HG03469 (cell line): ENCODE measurements around the gene ZFYVE28.
"Not testable (repeated sequence)": the region's sequence is repeated elsewhere in the genome, so short reads cannot be mapped to it uniquely, and the experiment has no call there.

Experiments used
- ATAC-seq: cut with Tn5 transposase; IDR thresholded peaks from one replicate; pipeline ENCODE4 v1.9.1; 2021; ENCODE audit warnings: mild to moderate bottlenecking, moderate library complexity, moderate number of reproducible peaks; ENCODE audit not compliant: unreplicated experiment

ZFYVE28 gene

DNA sequence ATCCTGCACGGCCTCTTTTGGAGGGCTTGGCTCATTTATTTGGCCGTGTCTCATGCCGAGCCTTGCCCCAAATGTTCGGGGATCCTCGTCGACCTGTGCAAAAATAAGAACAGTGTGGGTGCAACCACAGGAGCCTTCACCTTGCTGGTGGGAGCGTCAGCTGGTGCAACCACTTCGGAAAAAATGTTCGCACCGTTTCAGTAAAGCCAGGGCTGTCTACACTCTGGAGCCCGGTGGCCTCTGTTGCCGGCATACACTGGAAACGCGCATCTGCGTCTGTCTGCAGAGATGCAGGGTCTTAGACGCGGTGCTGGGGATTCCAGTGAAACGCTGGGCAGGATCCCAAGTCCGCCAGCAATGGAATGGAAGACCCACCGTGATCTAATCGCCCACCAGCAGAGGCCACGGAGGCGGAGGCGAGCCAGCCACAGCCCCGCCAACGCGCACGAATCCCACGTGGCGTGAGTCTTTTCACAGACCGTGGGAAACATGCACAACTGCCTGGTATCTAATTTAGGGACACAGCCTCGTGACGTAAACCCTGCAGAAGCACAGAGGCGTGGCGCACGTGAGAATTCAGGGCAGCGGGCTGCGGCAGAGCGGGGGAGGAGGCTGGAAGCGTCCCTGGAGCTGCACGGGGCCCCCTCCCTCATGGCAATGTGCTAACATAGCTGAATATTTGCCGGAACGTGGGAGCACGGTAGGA, 142.7 kb downstream of the ZFYVE28 start:
- ATAC-seq, result no peak

DNA sequence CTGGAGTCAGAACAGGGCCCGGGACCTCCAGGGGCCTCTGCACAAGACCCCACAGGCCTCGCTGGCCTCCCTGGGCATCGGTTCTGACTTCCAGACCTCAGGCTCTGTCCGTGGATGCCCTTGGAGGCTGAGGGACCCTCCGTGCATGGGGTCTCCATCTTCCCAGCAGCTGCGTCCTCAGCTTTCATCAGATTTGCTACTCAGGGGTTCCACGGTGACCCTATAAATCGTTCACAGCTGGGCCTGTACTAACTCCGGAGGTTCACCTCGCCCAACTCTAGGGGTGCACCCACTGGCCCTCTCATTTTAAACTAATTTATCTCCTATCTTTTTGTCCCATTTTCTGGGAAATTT, 143.4 kb downstream of the ZFYVE28 start:
- ATAC-seq, result not testable (repeated sequence)

GRCh38 chr4:2274320-2275043, 144.0 kb downstream of the ZFYVE28 start:
- ATAC-seq, result no peak

DNA sequence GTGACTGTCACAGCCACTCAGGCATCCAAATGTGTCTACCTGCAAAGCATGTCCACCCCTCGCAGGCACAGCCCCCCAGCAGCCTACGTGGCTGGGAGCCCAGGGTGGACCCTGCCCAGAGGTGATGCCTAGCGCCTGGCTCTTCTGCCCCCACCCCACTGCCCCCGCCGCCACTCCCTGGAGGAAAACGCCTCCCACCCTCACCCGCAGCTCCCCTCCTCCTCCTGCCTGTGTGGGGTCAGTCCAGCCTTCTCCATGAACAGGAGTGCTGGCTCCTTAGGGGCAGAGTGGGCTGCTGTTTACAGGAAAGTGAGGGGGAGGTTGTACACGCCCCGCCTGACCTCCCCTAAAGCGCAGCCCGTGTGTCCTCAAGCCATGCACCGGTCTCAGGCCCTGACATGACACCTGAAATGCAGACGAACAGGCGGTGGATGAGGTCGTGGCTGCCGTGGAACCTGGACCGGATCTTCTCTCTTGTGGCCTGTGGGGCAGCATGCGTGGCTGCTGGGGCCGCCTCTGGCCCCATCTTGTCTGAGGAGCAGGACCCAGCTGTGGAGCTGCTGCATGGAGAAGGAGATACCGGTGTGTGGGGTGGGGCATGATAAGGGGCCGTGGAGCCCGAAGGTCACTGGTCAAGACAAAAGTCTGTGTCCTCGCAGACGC, 144.7 kb downstream of the ZFYVE28 start:
- ATAC-seq, result no peak

DNA sequence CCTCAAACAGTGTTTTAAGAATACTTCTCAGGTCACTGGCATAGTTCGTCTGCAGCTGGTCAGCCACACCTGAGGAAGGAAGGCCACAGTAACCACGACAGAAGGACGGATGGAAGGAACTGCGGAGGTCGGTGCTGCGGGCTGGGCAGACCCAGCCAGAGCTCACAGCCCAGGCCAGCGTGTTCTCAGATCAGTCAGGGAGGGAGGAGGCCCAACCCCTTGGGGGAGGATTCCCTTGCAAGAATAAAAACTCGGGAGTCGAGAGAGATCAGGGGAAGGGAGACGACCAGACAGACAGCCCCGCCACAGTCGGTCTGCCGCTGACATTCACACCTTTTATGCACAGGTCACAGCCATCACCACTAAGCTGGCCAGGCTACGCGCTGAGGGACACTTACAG, 145.2 kb downstream of the ZFYVE28 start:
- ATAC-seq, result no peak

DNA sequence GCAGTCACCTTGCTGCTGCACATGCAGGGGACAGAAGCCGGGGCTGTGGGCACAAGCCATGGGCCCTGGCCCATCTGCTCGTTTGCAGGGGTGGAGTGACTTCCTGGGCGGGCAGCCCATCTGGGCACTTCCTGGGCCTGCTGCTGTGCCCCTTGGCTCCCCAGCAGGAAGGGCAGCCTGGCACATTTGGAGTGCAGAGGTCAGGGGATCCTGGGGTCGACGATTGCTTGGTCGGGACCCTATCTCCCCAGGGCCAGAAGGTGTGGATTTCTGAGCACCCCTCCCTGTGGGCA, 145.7 kb downstream of the ZFYVE28 start:
- ATAC-seq, result no peak

GRCh38 chr4:2272026-2272827, 146.2 kb downstream of the ZFYVE28 start:
- ATAC-seq, result no peak

GRCh38 chr4:2271279-2272025, 147.0 kb downstream of the ZFYVE28 start:
- ATAC-seq, result no peak

GRCh38 chr4:2270341-2271165, 147.9 kb downstream of the ZFYVE28 start:
- ATAC-seq, result no peak

DNA sequence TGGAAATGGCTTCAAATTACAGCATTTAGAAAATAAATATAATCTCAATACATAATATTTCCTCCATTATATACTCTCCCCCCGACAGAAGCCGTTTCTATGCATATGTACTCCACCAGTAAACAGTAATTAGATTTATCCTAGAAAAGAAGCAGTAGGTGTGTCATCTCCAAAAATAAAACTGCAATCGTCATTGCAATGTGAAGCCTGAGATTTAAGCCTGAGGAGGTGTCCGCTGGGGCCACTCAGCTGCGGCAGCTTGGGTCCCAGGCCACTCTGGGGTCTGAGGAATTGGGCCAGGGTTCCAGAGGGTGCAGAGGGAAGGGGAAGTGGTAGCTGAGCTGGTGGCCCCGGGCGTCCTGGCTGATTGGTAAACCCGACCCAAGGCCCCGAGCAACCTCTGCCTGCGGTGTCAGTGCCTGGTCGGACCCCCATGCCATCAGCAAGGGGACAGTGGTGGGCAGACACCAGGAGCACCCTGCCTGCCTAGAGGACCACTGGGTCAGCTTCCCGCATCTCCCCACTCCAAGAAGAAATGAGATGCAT, 148.8 kb downstream of the ZFYVE28 start:
- ATAC-seq, result no peak

DNA sequence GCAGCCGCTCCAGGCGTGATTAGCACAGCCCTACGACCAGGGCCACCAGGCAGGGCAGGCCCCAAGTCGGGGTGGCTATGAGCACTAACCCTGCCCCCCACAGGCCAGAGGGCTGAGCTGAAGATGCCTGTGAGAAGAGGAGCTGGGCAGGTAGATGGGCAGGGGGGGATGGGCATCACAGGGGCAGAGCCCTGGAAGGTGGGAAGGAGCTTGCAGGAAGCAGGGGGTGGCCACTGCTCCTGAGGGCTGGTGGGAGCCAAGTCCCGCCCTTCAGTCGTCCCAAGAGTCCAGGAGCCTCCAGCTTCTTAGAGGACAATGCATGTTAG, 149.3 kb downstream of the ZFYVE28 start:
- no peak for ATAC-seq

- ATAC-seq, result no peak
Measured at GRCh38 chr4:2268357-2269205, 149.9 kb downstream of the ZFYVE28 start.

DNA sequence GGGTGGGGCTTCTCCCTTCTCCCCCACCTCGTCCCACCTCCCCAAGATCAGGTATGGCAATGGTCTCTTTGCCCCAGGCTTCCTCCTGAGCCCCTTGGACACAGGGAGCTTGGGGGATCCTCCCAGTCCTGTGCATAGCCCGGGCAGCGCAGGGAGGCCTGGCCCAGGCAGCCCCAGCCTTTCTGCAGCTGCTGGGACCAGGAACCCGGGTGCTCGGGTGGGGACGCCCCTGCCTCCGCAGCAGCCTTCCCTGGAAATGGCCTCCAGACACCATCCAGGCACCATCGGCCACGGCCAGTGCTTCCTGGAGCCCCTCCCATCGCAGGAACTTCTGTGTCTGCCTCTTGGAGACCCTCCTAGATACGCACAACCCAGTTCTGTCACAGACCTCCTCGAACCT, 150.6 kb downstream of the ZFYVE28 start:
- no peak for ATAC-seq

DNA sequence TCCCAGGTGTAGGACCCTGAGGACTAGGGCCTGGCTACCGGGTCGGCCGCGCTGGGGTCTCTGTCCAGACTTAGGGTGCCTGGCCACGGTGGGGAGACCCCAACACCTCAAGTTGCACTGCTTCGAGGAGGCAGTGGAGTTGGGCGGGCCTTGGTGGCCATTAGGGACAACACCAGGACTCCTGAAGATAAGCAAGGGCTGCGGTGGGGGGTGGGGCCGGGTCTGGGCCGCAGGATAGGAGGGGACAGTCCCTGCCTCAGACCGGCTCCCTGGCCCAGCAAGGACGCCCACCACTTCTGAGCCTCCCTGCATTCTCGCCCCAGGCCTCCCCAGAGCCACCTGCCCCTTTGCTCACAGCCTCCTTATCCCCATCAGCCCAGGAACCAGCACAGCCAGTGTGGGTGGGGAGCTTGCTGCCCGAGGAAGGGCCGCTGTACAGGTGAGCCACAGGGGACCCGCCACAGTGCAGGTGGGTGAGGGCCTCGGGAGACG, 151.1 kb downstream of the ZFYVE28 start:
- ATAC-seq, result no peak

- no peak for ATAC-seq
Measured at GRCh38 chr4:2266821-2267220, 151.6 kb downstream of the ZFYVE28 start.

GRCh38 chr4:2266181-2266580, 152.3 kb downstream of the ZFYVE28 start:
- ATAC-seq, result no peak

DNA sequence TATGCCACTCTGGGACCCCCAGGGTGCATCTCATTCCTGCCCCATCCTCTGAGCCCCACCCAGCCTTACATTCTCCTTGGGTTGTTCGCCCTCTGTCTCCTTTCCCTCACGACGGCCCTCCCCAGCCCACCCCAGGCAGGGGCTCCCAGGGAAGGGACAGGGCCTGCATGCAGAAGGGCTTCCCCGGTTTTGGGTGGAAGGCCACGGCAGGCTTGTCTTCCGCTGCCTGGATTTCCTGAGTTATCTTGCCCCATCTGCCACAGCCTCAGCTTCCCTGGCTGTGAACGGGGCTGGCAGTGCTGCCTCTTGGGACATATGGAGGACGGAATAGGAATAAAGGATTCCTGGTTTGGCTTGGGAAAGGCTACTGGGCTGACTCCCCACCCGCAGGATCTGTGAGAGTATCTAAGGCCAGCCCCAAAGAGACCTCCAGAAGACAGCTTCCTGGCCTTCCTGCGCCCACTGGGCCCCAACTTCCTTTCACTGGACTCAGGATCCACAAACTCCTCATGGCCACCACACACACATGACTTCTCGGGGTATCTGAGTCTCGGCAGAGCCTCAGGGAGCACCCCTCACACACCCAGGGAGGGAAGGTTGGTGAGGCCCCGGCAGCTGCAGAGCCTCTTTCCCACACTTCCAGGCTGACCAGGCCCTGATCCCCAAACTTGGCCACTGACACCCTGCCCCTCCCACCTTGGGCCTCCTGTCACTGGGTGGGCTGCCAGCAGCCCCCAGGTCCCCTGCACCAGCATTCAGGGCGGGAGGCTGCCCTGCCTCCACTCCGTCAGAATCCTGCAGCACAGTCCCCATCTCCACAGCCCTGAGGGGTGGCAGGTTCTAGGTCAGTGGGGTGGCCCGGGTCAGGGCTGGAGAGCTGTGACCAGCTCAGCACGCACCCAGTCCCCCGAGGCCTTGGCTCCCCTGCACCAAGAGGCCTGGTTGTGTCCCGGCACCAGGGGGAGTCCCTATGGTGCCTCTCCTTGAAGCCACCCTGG, 153.0 kb downstream of the ZFYVE28 start:
- no peak for ATAC-seq
